Stimulated activated CD4-positive, alpha-beta T cell treated with anti-CD3 and anti-CD28 coated beads, Interleukin-4, amount 100 ng/mL, for 1 hour (primary cell): ENCODE data around the gene WARS2.
"Not testable (repeated sequence)": the region's sequence is repeated elsewhere in the genome, so short reads cannot be mapped to it uniquely, and the experiment has no call there.

Experiments
- DNase-seq: peaks from one replicate; pipeline ENCODE4 v3.0.0-alpha.2; 2020

Gene WARS2

DNA sequence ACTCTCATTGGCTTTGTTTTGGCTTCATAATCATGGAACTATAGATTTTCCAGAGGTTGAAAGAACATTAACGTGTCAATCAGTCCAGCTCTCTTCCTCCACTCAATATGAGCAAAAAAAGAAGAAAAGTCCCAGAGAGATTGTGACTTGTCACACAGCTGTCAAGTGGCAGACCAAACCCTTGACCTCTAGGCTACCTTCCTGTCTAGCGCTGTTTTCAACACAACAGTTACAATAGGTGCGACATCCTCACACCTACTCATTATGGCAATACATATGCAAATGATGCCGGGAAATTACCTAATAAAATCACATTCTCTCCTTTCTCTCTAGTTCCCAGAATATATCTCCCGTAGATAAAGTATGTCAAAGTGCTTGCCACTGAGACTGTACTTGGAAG lies 1.1 kb downstream of the WARS2 start:
- DNase-seq = no peak

DNA sequence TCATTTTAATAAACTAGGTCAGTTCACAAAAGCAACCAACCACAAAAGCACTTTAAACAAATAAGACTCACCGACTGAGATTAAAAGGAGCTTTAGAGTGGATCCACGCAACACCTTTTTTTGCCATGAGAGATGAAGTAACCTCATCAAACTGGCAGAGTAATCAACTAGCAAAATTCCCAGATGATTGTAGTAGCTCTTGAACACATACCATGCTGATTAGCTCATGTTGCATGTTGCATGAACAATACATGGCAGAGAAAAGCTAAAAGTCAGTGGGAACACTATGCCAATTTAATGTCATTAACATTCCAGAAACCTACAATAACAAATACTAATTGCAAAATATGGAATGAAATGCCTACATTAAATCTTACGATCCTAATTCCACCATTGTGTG lies 4.1 kb downstream of the WARS2 start:
- no peak for DNase-seq

DNA sequence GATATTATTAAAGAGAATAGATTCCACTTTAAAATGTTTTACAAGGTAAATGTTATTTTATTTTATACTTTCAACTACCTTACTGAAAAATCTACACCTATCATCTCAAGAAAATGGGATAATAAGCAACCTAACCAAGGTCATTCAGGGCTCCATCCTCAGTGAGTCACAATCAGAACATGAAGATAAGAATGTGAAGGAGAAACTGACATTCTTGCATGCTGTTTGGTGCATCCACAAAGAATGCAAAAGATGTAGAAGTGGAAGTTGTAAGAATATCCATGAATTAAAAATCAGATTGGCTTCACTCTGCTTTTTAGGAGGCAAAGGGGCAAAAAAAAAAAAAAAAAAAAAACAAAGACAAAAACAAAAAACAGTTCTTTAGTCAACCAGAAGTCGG lies 6.5 kb downstream of the WARS2 start:
- DNase-seq = no peak

DNA sequence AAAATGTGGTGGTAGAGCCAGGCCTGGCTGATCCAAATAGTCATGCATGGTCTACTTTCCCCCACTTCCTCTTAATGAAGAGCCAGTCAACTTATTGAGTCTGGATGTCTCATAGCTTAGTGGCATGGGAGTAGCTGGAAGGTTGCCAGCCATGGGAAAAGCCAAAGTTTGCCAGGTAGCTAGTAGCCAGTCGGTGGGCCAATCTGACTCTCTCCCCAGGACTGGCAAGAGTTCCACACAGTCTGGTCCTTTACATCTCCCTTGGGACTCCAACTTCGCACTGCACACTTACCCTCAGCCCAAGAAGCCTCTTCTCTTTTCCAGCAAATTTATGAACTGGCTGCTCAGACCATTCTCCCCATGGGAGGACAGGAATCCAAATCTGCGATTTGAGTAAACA lies 8.3 kb downstream of the WARS2 start:
- DNase-seq = no peak

DNA sequence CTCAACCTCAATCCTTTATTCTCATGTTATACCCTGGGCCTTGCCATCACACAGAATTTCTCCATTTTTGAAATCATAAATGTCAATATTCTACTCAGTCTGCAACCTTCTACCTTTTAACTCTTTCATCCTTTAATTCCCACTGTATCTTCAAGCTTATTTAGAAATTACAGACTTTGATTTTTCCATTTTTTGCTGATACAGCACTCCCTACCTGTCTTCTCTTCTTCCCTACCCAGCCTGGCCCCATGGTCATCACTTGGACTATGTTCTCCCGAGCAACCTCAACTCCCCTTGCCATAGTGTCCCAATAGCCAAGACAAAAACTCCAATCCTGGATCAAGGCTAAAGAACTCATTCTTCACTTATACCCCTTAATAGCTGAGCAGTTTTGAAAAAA lies 14.6 kb downstream of the WARS2 start:
- no peak for DNase-seq

DNA sequence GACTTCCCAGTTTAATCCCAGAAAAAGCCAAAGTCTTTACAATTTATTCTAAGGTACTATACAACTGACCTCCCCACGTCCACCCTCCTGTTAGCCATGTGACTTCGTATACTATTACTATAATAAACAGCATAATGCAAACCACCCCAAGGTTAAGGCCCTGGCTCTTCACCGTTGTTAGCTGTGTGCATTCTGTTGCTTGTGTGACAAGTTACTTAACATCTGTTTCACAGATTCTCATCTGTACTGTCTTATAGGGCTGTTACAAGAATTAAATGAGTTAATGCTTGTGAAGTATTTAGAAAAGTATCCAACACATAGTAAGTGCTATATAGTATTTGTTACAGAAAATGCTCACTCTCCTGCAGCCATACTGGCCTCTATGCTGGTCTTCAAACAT lies 15.7 kb downstream of the WARS2 start:
- DNase-seq = no peak

DNA sequence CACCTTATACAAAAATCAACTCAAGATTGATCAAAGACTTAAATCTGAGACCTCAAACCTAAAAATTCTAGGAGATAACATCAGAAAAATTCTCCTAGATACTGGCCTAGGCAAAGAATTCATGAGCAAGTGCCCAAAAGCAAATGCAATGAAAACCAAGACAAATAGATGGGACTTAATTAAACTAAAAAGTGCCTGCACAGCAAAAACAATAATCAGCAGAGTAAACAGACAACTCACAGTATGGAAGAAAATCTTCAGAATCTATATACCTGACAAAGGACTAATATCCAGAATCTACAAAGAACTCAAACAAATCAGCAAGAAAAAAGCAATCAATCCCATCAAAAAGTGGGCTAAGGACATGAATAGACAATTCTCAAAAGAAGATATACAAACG lies 18.6 kb downstream of the WARS2 start:
- not testable (repeated sequence) for DNase-seq

DNA sequence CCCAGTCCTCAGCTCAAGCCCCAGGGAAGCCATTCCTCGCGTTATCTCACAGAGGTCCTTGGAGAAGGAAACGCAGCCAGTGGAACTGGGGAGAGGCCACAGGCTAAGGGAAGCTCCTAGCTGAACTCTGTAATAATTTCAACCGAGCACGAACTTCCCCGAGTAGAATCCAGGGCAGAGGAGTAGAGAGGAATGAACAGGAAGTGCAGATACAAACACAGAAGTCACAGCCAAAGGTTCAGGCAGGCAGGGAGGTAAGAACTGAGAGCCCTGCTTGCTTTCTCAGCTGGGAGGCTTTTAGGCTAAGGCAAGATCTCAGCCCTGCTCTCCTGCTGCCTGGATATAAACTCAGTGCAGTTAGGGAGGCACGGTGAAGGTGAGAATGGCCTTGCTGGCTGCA lies 23.7 kb downstream of the WARS2 start:
- DNase-seq = no peak

DNA sequence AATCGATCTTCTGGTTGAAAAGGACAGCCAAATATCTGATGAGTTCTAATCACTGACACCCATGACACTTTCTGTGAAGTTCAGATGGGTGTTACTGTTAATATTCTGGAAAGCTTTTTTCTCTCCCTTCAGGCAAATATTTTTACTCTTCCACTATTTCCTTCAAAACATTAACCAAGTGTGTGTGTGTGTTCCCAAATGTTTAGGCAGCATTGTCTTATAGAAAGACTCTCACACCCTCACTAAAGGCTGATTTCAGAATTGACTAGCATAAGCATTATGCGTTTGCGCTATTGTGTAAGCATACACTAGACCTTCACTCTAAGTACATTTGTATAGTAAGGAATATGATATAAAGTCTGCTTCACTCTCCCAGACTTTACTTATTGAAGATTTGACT lies 24.7 kb downstream of the WARS2 start:
- no peak for DNase-seq

DNA sequence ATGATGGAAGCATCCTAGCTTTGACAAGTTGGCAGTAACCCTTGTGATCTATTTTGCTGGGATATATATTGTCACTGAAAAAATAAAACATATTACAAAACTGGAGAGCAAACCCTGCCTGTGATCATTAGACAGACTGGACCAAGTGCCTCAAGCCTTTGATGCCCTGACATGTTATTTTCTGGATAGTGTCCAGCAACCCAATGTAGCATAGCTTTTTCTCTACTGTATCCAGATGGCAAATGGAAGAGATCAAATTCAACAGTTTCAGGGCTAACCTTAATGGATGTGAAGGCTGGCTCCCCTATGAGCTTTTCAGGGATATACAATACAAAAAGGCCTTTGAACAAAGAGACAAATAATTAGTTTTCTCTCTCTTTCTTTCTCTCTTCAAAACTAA lies 25.1 kb downstream of the WARS2 start:
- no peak for DNase-seq

DNA sequence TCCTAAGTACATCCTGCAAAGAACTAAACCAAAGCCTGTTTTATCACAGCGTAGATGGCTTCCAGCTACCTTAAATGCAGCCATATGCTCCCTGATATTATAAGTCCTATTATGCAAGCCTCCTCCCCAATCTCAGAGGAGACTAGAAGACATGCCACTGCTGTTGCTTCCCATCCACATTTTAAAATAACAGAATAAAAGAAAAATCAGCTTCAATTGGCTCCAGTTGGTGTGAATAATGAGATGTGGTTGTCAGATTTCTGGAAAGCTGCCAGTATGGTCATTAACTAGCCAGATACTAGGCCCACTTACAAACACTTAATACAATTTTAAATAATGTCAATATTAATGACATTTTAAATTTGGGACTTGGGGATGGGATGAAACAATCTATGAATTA lies 25.7 kb downstream of the WARS2 start:
- DNase-seq = no peak

DNA sequence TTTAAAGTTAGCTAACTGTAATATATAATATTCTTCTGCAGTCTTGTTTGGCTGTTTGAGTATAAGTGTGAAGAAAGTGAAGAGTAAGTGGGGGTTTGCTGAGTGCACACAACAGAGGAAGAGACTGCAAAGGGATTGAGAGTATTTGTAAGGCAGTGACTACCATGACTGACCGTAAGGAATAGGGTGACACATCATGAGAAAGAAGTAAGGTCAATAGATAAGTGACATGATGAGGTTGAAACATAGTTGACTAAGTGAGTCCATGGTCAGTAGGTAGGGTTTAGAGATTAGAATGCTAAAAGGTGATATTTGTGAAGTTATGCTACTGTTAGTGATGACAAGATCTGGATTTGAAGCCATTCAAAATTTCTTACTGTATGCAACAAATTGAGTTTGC lies 27.7 kb downstream of the WARS2 start:
- DNase-seq = no peak

DNA sequence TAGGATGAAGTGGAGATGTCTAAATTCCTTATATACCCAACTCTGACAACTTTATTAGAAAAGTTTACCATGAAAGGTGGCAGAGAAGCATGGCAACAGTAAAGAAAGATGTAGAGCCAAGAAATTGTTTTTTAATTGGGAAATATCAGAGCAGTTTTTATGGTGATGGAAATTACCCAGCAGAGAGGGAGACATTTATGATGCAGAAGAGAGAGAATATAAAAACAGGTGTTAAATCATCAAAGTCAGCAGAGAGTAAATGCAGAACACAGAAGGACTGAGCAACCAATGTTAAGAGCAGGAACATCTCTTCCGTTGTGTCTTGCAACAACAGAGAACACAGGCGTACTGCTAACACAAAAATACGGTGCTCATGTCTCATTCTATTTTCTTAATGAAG lies 28.2 kb downstream of the WARS2 start:
- no peak for DNase-seq

DNA sequence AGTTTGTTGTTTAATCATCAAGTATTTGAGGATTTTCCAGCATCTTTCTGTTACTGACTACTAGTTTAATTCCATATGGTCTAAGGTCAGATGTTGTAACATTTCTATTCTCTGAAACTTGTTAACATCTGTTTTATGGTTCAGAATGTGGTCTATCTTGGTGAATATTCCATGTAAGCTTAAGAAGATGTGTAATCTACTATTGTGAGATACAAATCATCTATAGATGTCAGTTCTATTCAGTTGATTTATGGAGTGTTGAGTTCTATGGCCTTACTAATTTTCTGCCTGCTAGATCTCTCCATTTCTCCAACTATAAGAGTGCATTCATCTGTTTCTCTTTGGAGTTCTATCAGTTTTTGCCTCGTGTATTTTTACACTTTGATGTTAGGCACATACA lies 31.5 kb downstream of the WARS2 start:
- DNase-seq = no peak

DNA sequence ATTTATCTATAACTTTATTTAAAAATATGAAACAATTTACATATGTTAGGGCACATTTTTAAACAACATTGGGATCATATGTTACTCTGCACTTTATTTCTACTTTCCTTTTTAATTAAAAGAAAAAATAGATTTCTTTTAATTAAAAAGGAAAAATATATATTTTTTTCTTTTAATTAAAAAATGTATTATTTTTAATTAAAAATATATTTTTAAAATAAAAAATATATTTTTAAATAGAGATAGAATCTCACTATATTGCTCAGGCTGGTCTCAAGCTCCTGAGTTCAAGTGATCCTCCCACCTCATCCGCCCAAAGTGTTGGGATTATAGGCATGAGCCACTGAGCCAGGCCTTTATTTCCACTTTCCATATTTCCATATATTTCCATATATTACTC lies 36.7 kb downstream of the WARS2 start:
- no peak for DNase-seq

DNA sequence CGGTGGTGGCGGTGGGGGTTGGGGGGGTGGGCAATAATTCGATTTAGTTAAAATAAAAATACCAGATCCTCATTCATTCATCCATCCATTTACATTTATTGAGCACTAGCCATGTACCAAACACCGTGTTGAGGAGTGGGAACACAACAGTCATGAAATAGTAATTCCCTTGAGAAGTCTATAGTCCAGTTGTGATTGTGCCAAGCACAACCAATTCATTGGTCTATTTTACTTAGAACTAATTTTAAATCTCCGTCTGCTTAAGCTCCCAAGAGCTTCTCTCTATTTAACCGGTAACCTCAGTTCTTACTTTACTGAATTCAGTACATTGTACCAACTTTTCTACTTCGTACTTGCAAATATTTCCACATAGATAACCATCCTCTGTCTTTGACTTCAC lies 38.4 kb downstream of the WARS2 start:
- no peak for DNase-seq

DNA sequence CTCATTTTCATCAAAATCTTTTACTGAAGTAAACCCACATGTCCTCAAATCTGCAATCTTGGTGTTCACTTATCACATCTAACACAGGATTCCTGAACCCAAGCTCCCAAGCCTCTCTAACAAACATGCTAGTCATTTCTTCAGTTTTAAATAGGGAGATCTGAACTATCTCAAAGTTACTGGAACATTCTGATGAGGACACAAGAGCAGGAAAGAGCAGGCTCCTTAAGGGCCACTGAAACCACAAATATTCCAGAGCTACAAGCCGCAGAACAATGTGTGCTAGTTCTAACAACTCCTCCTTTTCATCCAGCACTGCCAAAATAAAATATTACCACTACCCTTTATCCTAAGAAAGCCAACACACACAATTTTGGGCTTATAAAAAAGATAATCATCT lies 38.9 kb downstream of the WARS2 start:
- DNase-seq = no peak

DNA sequence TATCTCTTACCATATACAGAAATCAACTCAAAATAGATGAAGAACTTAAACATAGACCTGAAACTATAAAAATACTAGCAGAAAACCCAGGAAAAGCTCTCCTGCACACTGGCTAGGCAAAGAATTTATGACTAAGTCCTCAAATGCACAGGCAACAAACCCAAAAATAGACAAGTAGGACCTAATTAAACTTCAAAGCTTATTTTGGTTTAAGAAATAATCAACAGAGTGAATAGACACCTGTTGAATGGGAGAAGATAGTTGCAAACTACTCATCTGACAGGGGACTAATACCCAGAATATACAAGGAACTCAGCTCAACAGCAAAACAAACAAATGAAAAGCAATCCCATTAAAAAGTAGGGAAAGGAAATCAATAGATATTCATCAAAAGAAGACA lies 40.7 kb downstream of the WARS2 start:
- no peak for DNase-seq

DNA sequence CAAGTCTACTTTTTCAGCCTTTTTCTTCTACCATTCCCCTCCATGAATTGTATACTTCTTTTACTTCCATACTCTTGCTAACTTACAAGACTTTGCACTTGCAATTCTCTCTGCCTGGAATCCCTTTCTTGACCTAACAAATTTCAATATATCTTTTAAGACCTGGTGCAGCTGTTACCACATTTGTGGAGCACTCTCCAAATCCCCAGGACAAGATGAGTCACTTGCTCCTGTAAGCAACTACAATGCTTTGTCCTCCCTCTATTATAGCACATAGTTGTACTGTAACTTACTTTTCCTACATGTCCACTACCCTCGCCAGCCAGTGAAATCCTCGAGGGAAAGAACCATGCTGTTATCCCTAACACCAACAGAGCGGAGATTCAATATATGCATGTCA lies 43.1 kb downstream of the WARS2 start:
- no peak for DNase-seq

DNA sequence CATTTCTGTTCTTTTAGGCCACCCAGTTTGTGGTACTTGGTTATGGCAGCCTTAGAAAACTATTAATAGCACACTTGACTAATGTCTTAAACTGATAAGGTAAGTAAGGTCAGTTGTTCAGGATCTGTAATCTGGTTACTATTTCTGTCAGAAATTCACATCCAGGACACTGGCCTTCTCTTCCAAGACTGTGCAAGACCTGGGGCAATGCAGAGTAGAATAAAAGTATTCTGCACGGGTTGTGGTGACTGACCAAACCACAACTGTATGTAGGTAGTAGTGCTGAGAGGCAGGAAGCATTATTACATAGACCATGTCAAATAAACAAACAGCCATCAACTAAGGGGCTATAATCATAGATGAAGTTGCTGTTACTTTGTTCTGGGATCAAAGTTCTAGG lies 46.7 kb downstream of the WARS2 start:
- DNase-seq = no peak

DNA sequence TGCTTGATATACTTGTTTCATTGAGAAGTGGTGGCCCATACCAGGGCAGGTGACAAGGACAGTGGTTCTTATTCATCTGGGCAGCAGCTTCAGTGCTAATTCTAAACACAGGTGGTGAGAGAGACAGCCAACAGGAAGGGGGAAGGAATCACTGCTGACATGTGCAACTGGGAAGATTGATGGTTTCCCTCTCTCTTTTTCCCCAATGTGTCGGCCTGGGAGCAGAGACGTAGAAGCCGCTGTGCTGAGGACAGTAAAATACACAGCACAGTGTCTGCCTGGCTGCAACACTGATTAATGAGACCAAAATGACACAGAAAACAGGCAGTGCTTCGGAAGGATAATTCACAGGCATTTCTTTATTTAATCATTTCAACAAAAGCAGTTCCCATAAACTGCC lies 48.8 kb downstream of the WARS2 start:
- no peak for DNase-seq

DNA sequence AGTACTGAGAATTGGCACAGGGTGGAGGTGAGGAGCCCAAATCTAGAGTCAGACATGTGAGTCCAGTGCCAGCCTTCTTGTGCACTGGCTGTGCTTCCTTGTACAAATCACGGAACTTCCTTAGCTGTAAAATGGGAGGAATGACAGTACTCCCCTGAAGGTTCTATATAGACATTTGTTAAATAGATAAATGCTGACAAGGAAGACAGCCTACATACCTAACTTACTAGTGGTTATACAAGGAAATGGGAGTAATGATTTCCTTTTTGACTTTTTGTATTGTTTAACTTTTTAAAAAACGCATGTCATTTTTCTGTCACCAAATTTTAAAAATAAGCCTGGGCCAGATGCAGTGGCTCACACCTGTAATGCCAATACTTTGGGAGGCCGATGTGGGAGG lies 50.2 kb downstream of the WARS2 start:
- DNase-seq = no peak

DNA sequence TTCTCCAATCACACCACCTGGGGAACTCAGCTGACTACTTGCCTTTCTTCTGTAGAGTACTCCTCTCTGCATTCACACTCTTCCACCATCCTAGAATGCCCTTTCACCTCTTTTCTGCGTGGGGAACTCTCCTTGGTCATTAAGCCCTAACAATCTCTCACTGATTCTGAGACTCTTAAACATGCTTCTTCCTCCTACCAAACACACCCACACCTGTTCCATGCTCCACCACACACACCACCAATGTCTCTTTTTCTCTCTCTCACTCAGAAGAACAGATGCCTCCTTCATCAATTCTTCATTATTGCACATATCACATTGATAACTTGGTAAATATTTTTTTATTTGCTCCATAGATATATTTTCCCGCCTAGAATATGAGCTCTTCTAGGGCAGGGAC lies 53.6 kb downstream of the WARS2 start:
- DNase-seq = no peak

DNA sequence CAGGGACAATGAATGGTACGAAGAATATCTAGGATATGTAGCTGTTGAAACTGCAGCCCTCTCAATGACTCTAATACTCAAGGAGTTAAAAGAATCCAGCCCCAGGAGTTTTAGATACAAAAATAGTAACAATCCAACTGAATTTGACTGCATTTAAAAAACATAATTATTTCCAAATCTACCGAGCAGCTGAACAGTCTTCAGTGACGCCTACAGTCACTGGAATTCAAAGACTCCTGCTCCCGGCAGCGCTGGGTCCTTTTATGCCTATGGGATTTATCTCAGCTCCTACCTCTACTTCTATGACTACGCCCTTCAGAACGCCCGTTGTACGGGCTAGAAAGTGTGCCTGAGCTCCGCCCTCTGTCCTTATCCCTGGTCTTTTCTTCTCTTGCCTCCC lies 55.7 kb downstream of the WARS2 start:
- no peak for DNase-seq

DNA sequence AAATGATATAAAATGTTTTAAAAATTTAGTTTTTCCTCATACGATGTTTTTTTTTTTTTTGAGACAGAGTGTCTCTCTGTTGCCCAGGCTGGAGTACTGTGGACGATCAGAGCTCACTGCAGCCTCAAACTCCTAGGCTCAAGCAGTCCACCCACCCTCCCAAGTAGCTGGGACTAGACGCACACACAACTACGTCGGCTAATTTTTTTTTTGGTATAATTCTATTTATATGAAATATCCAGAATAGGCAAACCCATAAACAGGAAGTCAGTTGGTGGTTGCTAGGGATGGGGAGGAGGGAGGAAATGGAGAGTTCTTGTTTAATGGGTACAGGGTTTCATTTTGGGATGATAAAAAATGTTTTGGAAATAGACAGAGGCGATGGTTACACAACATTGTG lies 56.5 kb downstream of the WARS2 start:
- DNase-seq = no peak

DNA sequence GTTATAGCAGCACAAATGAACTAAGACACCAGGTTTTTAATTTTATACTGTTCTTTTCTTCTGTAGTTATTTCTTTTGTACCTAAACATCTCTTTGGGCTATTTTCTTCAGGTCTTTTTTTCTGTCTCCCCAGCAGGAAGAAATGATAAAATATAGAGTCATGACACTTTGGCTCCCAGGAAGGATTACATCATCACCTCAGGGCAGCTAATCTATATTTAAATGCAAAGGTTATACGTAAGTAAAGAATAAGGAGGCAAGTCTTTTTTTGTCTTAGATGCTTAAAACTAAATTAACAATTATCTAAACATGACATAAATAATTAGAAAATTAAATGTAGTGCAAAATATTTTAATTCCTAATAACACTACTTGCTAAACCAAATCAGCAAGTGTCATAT lies 57.0 kb downstream of the WARS2 start:
- no peak for DNase-seq

DNA sequence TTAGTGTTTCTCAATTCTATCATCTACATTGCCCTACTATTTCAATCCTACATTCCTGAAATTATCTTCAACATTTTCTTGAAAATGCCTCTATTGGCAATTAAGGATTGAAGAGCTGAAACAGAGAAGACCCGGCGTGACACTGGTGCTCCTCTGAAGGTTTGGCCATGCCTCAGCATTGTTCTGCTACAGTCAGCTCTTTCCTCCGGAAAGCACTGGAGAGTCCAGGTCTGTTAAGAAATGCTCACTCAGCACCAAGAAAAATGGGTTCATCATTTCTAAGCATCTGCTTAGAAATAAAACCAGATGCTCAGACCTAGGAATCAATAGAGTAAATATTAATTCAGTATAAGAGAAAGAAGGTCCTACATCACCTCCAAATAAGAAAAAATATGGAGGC lies 58.8 kb downstream of the WARS2 start:
- DNase-seq = no peak
